ENCODE results near the gene CDH4.

CDH4 gene

GRCh38 chr20:61731363-61732181 is 479.5 kb downstream of the CDH4 start:
- no peak for DNase-seq

GRCh38 chr20:61732511-61733210 is 480.6 kb downstream of the CDH4 start:
- no peak for DNase-seq

- DNase-seq = no peak
Measured at GRCh38 chr20:61733216-61733615, 481.2 kb downstream of the CDH4 start.

GRCh38 chr20:61733891-61734732 is 482.1 kb downstream of the CDH4 start:
- DNase-seq = no peak

- DNase-seq = no peak
Measured at GRCh38 chr20:61734733-61735502, 482.9 kb downstream of the CDH4 start.

GRCh38 chr20:61735503-61735785 is 483.4 kb downstream of the CDH4 start:
- DNase-seq = no peak

GRCh38 chr20:61736001-61736635 is 484.1 kb downstream of the CDH4 start:
- DNase-seq = no peak

- DNase-seq = no peak
Measured at GRCh38 chr20:61736751-61737310, 484.8 kb downstream of the CDH4 start.

GRCh38 chr20:61737346-61737745 is 485.3 kb downstream of the CDH4 start:
- DNase-seq = no peak

- DNase-seq = no peak
Measured at GRCh38 chr20:61737812-61738443, 485.9 kb downstream of the CDH4 start.

- DNase-seq = no peak
Measured at GRCh38 chr20:61738601-61739069, 486.6 kb downstream of the CDH4 start.

- no peak for DNase-seq
Measured at GRCh38 chr20:61739086-61739831, 487.2 kb downstream of the CDH4 start.

GRCh38 chr20:61739832-61740118 is 487.7 kb downstream of the CDH4 start:
- no peak for DNase-seq

- no peak for DNase-seq
Measured at GRCh38 chr20:61742097-61742825, 490.2 kb downstream of the CDH4 start.

- no peak for DNase-seq
Measured at GRCh38 chr20:61743606-61744005, 491.5 kb downstream of the CDH4 start.

GRCh38 chr20:61744691-61745396 is 492.8 kb downstream of the CDH4 start:
- DNase-seq = no peak

GRCh38 chr20:61745397-61746146 is 493.5 kb downstream of the CDH4 start:
- DNase-seq = no peak

- no peak for DNase-seq
Measured at GRCh38 chr20:61746147-61746646, 494.1 kb downstream of the CDH4 start.
